Endometrial microvascular endothelial cells (primary cell): ENCODE results near the gene MRPL22. TPM values are rescaled to one million over a fixed set of nuclear protein-coding genes. Genes with fewer than 3 reads are reported as not detected.
"Not testable (repeated sequence)": the region's sequence is repeated elsewhere in the genome, so short reads cannot be mapped to it uniquely, and the experiment has no call there.

Experiments used
- in situ Hi-C: cut with HindIII; loops from 2 replicates; pipeline ENCODE4 v1.10.0; 2017; ENCODE audit warnings: low sequenced_read_pairs, low pct_unique_long_range_greater_than_20kb; ENCODE audit errors: inconsistent ontology term
- total RNA-seq: library from RNA; depleted of rRNA; stranded (reverse); fragments of >200 nt; gene quantifications from one replicate; pipeline ENCODE4 v1.2.3, GENCODE V29; 2015; ENCODE audit errors: inconsistent ontology term

Gene MRPL22
- total RNA-seq: 65.5 TPM

DNA sequence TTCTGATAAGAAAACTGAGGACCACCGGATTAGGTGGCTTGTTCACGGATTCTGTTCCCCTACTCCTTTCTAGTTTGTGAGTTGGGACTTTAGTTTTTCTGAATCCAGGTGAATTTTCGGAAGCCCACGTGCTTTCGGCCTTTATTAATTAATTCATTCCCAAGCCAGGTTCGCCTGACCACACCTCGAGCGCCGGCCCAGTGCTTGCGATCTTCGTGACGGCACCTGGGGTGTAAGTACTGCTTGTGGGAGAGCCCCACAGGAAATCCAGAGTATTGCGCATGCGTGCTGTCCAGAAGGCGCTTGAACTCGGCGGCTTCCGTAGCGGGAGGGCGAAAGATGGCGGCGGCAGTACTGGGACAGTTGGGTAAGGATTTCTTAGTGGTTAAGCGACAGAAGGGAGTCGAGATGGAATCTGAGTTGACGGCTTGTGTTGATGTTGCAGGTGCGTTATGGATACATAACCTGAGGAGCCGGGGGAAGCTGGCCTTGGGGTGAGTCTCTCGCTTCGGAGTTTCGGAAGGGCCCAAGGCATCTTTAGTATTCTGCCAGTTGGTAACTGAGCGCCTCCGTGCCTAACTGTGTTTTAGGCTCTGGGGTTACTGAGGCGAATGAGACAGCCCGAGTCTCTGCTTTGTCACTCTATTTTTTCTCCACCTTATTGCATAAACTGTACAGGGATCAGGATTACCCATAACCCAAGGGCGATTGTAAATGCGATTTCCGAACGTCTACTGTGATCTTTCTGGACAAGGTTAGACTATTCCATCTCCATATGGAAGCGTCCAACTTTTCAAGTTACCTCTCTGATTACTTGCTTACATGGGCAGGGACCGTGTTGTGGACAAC is at the start of gene MRPL22:
MRPL22 (plus strand) TSS at position 302 of the 849 bp plus-strand sequence; CDS start at position 340, 38 bp downstream.
- in situ Hi-C loops: no loop called here

DNA sequence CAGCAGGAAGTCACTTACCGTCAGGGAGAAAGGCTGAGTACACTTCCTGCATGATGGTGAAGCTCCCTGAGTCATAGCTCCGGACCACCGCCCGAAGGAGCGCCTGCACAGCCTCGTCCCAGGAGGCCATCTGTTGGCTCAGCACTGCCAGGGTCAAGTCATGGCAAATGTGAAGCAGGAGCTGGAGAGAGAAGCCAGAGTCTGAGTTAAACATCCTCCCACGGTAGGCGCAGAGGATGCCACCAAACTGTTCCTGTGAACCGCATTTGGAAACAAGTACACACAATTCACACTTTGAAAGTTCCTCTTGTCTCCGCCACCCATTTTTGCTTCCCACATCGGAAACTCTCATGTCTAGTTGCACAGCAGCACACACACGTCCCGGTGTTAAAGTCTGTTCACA is 48.5 kb upstream of the MRPL22 start:
- in situ Hi-C loops: no loop called here

DNA sequence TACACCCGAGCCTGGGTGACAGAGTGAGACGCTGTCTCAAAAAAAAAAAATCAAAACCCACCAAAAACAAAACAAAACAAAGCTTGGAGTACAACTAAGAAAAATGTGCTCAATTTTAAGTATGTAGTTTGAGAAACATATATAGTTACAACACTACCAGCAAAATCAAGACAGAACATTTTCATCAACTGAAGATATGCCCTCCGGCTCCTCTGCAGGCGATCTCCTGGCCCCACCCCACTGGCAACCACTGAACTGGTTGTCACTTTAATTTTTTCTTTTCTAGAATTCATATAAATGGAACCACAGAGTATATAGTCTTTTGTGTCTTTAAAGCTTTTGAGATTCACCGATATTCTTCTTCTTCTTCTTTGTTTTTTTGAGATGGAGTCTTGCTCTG is 47.5 kb upstream of the MRPL22 start:
- in situ Hi-C loops: no loop called here

DNA sequence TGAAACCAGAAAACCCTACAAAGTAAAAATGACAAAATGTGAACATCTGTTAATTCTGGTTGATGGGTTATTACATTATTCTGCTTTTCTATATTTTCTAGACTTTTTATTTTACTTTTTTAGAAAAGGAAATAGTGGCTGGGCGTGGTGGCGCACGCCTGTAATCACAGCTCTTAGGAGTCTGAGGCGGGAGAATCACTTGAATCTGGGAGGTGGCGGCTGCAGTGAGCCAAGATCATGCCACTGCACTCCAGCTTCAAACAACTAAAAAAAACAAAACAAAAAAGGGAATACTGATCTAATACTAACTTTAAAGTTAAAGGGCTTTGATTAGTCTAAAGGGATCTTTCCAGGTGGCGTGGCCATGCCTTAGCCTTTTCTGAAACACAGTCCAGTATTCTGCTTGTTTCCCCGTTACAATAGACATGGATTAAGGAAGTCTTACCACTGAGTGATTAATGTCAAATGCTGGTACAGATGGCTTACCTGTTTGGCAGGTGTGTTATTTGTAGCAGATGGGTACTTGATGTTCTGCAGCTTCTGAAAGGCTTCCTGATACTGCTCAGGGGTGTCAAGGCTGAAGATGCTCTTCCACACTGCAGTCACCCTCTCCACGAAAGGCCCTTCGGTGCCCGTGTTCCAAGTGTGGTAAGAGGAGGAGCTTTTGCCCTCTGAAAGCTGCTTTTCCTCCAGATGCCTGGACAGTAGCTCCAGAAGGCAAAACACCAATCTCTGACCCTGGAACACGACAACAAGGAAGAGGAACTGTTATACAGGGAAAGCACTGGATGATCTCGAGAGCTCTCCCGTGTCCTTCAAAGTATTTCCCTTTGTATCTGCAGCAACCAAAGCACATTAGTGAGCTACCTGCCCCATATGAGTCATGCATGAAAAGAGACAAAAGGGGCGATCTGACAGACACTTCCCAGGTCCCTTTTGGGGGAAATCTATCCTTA is 45.0 kb upstream of the MRPL22 start:
- in situ Hi-C loops: no loop called here

DNA sequence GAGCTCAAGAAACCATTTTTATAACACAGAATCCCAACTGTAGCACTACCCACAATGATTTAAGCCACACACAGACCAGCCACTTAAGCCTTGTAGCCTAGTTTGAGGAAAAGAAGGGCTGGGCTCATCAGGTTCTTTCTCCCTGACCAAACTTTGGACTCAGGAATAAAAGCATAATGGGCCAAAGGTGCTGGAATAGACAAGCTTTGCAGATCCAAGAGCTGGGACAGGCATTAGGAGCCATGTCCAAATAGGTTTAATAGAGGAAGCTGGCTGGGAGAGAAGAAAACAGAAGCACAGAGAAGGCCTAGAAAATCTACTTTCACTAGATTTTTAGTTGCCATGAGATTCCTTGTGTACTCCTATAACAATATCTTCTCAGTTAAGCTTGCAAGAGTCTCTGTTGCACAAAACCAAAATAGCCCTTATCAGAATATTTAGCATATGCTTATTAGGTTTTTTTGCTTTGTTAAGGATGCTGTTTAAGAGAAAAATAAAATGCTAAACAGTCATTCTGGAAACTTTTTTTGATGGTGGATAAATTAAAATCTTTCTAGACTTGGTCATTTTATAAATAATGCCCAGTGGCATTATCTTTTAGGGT is 44.2 kb upstream of the MRPL22 start:
- in situ Hi-C loops: no loop called here

DNA sequence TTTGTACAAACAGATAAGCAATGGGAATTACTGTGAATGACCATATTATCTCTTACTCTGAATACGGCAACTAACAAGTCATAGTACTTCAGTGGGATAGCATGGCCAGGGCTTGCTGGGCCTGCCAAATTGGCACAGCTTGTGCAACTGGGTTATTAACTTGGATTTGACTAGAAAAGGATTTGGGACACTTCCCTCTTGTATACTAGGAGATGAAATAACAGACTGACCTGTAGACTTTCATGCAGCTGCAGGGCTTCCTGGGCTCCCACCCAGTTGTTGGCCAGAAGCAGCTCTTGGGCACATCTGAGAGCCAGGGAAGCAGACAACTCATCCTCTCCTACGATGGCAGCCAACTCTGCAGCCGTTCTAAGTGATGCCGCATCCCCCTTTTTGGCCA is 42.7 kb upstream of the MRPL22 start:
- in situ Hi-C loops: no loop called here

DNA sequence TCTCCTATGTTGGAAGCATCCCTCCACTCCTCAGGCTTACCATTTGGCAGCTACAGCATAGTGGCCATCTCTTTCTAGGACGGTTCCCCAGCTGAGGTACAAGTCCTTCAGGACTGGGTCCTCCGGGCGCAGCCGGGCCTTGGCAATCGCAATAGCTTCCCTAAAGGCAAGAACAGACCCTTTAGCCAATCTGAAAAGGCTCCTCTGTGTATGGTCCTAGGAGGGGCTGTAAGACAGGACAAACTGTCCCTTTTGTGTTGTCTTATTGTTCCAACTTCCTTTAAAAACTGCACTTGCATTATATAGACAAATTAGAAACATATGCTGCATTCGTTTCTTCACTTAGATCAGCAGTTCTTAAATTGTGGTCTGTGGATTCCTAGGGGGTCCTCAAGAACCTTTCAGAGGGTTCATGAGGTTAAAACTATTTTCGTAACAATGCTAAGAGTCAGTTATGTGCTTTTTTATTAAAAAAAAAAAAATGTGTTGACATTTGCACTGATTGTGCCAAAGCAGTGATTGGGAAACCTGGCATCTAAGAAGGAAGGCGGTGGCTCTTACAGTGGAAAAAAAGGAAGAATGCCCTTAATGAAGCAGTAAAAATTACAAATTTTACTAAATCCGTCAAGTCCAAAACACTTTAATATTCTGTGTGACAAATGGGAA is 41.6 kb upstream of the MRPL22 start:
- in situ Hi-C loops: no loop called here

DNA sequence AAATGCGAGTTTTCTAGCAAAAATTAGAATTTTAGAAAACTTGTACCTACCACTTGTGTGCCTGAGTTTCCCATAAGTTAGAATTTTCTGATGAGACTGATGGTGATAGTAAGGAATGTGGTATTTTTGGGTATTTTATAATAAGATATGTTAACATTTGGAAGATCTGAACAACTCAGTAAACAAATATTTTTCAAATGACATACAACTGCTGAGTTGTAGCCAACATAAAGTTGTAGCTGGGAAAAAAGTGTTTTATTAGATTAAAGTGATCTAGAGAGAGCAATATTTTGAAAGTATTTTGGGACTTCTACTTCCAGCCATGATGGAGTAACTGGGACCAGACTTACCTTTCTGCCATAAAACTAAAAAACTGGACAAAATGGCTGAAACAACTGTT is 40.8 kb upstream of the MRPL22 start:
- in situ Hi-C loops: no loop called here

DNA sequence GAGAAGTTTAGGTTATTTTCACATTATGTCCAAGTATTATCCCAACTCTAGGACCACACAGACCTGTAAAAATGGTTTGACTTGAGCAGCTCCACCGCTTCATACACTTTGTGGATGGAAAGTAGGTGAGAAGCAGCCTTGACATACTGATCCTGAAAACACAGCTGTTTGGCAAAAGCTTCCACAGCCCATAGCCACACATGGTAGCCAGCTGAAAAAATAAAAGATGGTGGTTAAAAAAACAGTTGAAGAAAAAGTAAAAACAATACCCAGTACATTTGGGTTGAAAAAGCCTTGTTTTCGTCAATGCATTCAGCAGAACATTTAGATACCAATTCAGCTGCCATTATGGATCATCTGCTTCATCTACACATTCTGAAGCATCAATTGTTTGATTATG is 39.6 kb upstream of the MRPL22 start:
- in situ Hi-C loops: no loop called here

DNA sequence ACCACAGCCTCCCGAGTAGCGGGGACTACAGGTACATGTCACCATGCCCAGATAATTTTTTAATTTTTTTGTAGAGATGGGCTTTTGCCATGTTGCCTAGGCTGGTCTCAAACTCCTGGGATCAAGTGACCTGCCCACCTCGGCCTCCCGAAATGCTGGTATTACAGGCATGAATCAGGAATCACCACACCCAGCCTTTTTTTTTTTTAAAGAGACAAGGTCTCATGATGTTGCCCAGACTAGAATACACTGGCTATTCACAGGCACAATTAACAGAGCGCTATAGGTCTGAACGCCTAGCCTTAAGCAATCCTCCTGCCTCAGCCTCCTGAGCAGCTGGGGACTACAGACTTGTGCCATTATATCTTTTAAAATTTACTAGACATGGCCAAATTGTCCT is 39.0 kb upstream of the MRPL22 start:
- in situ Hi-C loops: no loop called here

DNA sequence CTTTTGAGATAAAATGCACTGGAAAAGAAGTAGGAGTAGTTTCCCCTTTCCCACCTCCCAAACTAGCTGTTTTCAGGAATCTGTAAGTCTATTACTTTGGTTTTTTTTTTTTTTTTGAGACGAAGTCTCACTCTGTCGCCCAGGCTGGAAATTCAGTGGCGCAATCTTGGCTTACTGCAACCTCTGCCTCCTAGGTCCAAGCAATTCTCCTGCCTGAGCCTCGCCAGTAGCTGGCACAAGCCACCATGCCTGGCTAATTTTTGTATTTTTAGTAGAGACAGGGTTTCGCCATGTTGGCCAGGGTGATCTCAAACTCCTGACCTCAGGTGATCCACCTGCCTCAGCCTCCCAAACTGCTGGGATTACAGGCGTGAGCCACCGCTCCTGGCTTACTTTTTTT is 35.3 kb upstream of the MRPL22 start:
- in situ Hi-C loops: not testable (repeated sequence)

DNA sequence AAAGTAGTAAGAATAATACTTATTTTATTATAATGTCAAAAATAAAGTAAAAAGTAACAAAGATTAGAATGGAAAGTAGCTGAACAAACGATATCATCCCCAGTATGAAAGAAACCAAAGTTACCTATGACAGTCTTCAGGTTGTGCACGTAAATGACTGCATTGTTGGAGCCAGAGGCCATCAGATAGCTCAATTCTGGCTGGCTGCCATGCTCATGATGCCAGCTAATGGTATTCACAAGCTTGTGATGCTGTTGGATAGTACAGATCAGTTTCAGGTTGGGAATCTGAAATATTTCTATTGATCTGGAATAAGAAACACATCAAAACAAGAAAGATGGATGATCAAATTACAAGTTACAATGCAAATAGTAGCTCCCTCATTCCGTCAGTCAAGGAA is 24.0 kb upstream of the MRPL22 start:
- in situ Hi-C loops: no loop called here

DNA sequence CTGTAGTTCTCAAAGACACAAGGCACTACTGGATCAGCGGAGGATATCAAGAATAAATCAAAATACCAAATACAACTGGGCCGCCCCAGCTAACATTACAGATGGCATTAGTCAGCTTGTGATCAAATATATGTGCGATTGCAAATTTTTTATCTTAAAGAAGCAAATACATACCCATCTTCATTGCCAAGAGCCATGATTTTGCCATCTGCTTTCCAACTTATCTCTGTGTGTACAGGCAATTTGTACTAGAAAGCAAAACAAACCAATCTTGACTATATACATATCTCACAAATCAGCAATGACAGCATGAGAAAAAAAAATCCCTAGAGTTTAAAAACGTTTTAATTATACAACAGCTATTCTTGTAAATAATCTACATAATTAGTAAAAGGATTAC is 23.1 kb upstream of the MRPL22 start:
- in situ Hi-C loops: no loop called here

DNA sequence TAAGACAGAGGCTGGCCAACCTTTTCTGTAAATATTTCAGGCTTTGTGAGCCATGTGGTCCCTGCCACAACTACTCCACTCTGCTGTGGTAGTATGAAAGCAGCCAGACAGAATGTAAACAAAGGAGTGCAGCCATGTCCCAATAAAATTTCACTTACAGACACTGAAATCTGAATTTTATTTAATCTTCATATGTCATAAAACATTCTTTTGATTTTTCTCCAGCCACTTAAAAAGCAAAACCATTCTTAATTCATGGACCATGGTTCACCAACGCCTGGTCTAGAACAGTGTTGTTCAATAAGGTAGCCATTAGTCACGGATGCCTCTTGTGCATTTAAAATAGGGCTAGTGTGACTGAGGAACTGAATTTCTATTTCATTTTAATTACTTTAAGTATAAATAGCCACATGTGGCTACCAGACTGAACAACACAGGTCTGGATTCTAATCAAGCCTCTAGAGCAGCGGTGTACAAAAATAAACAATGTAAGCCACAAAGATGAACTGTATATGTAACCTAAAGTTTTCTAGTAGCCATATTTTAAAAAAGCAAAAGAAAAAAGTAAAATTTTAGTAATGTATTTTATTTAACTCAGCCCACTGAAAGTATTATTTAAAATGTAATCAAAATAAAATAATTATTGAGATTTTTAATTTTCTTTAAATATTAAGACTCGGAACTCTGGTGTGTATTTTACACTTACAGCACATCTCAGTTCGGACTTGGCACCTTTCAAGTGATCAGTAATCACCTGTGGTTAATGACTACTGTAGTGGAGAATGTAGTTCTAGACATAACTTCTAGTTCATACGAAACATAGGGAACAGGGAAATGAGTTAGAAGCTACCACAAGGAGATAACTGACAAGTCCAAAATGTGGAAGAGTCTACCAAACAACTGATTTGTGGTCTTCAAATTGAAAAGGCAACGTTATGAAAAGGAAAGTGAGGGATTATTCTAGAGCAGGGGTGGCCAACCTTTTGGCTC is 17.1 kb upstream of the MRPL22 start:
- in situ Hi-C loops: no loop called here

DNA sequence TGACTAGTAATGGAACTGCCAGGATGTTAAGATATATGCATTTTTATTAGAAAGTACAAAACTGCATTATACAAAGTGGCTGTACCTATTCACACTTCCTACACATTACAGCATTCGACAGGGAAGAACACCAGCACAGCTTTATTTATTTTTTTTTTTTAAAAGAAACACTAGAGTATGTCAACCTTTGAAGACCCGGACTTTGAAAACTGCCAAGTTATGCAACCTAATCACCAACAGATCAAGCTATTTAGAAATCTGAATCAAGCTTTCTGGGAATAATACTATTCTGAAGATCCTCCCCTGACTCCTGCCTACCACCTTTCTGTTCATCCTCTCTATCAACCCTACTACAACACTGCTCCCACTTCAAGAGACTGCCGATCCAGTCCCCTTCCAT is 7.3 kb upstream of the MRPL22 start:
- in situ Hi-C loops: no loop called here

DNA sequence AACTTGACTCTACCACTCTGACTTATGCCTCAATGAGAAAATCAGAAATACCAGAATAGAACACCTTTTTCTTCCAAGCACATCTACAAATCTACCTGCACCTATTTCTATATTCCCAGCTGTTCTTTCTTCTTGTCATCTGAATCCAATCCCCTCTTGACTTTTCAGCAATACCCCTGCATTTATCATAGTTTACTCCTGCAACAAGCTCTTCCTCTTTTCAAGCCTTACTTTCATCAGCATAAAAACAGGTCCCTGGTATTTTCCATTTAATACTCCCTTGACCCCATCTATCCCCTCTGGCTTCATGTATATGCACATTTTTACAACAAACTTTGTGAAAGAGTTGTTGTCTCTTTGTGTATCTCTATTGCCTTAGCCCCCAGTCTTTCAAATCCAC is 6.0 kb upstream of the MRPL22 start:
- in situ Hi-C loops: no loop called here

DNA sequence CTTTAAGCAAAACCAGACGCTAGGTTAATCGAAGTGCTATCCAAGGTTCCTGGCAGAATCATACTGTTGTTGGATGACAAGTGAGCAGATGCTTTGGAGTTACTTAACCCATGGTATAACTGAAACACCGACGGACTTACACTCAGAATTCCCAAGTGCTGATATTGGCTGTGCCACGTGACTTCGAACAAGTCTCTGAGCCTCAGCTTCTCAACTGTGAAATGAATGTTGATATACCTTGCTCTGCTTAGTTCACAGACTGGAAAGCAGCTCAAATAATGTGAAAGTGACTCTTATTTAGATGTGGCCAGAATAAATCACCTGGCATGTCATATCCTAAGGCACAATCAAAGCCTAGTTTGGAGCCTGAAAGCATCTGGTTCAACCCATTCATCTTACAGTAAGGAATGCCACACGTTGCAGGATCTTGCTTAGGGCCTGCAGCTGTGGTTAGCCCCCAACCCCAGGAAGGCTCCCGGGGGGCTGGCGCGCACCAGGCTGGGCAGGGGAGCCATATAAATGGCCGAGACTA is 3.6 kb upstream of the MRPL22 start:
- in situ Hi-C loops: no loop called here
